Loucy (cell line): Measurements from ENCODE around the gene MAN1A2.

Source experiments
- H2AFZ ChIP-seq: fragments of 200-600 bp; sonication (generic); 2 replicates; pipeline ENCODE4 v1.6.0; 2016; ENCODE audit warnings: antibody characterized with exemption, mild to moderate bottlenecking, low read length, moderate library complexity
- H3F3A ChIP-seq: fragments of 200-600 bp; 2 replicates; pipeline ENCODE4 v1.6.0; 2016; ENCODE audit warnings: antibody characterized with exemption, low read depth, mild to moderate bottlenecking
- H3K27me3 ChIP-seq: fragments of 200-600 bp; sonication (generic); 2 replicates; pipeline ENCODE4 v1.6.1; 2014; ENCODE audit warnings: low read length, mild to moderate bottlenecking; ENCODE audit not compliant: insufficient read depth, poor library complexity, severe bottlenecking
- H3K36me3 ChIP-seq: fragments of 200-600 bp; sonication (generic); 2 replicates; pipeline ENCODE4 v1.6.1; 2016; ENCODE audit warnings: low read length; ENCODE audit not compliant: insufficient read depth
- H3K4me1 ChIP-seq: fragments of 200-600 bp; sonication (generic); 2 replicates; pipeline ENCODE4 v1.5.1; 2014; ENCODE audit warnings: low read length, mild to moderate bottlenecking; ENCODE audit not compliant: insufficient read depth, poor library complexity, severe bottlenecking
- H3K4me2 ChIP-seq: fragments of 200-600 bp; sonication (generic); 2 replicates; pipeline ENCODE4 v1.6.0; 2014; ENCODE audit warnings: antibody characterized with exemption, low read length, low read depth, mild to moderate bottlenecking; ENCODE audit not compliant: poor library complexity, severe bottlenecking
- H3K4me3 ChIP-seq: fragments of 200-600 bp; sonication (generic); 2 replicates; pipeline ENCODE4 v1.5.1; 2014; ENCODE audit warnings: low read length, mild to moderate bottlenecking, mixed read lengths; ENCODE audit not compliant: poor library complexity, severe bottlenecking
- H3K79me2 ChIP-seq: fragments of 200-600 bp; sonication (generic); 2 replicates; pipeline ENCODE4 v1.6.1; 2014; ENCODE audit warnings: low read length; ENCODE audit not compliant: insufficient read depth
- H3K9ac ChIP-seq: fragments of 200-600 bp; sonication (generic); 2 replicates; pipeline ENCODE4 v1.6.0; 2014; ENCODE audit warnings: mild to moderate bottlenecking, low read depth, low read length, moderate library complexity; ENCODE audit not compliant: poor library complexity, severe bottlenecking
- H3K9me2 ChIP-seq: fragments of 200-600 bp; sonication (generic); replicated peaks from 2 replicates; pipeline ENCODE4 v1.6.1; 2016; ENCODE audit warnings: low read depth, low read length, mixed read lengths
- H3K9me3 ChIP-seq: fragments of 200-600 bp; sonication (generic); 2 replicates; pipeline ENCODE4 v1.6.1; 2014; ENCODE audit warnings: mild to moderate bottlenecking, antibody characterized with exemption, low read length, low read depth; ENCODE audit not compliant: insufficient read depth
- H4K20me1 ChIP-seq: fragments of 200-600 bp; sonication (generic); 2 replicates; pipeline ENCODE4 v1.6.0; 2014; ENCODE audit warnings: antibody characterized with exemption, low read length, mild to moderate bottlenecking; ENCODE audit not compliant: insufficient read depth, poor library complexity, severe bottlenecking
- EZH2phosphoT487 ChIP-seq: fragments of 200-600 bp; IDR thresholded peaks from 2 replicates; pipeline ENCODE4 v1.6.1; 2018; ENCODE audit warnings: antibody characterized with exemption, mild to moderate bottlenecking, moderate library complexity, borderline replicate concordance
- TF ChIP-seq, protein P1 (sequence below): fragments of 200-600 bp; sonication (generic); conservative IDR thresholded peaks from 2 replicates; pipeline ENCODE4 v1.5.1; 2014; ENCODE audit warnings: mild to moderate bottlenecking, antibody characterized with exemption, low read length

MAN1A2 gene

DNA sequence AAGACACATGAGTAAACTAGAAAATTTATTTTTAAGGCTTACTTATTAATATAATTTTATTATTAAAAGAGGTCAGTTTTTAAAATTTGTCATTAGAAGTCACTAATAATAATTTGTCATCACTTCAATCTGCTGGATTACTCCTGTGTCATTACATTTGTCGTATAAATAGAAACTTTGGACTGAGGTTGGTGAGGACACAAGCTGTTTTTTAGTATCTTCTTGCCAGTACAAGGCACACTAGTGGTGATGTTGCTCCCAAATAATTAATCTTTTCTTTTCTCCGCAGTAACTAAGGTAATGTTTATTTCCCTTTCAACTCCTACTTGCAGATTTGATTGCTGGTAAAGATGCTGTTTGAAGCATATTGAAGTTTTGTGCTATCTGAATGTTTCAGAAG is 179.2 kb downstream of the MAN1A2 start:
- TF ChIP-seq, protein P1, sequence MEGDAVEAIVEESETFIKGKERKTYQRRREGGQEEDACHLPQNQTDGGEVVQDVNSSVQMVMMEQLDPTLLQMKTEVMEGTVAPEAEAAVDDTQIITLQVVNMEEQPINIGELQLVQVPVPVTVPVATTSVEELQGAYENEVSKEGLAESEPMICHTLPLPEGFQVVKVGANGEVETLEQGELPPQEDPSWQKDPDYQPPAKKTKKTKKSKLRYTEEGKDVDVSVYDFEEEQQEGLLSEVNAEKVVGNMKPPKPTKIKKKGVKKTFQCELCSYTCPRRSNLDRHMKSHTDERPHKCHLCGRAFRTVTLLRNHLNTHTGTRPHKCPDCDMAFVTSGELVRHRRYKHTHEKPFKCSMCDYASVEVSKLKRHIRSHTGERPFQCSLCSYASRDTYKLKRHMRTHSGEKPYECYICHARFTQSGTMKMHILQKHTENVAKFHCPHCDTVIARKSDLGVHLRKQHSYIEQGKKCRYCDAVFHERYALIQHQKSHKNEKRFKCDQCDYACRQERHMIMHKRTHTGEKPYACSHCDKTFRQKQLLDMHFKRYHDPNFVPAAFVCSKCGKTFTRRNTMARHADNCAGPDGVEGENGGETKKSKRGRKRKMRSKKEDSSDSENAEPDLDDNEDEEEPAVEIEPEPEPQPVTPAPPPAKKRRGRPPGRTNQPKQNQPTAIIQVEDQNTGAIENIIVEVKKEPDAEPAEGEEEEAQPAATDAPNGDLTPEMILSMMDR: no peak
- no peak for TF ChIP-seq EZH2phosphoT487
- no peaks in the 10 kb centered on the region for H3K27me3 ChIP-seq
- H3K4me2 ChIP-seq: no peak overlapping the region
- H3K9me2 ChIP-seq: no peaks in the 10 kb centered on the region
- H3K9ac ChIP-seq: no peak overlapping the region
- H3K9me3 ChIP-seq: no peaks in the 10 kb centered on the region
- no peaks in the 10 kb centered on the region for H4K20me1 ChIP-seq
- H3K36me3 ChIP-seq: no peaks in the 10 kb centered on the region
- H2AFZ ChIP-seq: no peak overlapping the region
- H3K79me2 ChIP-seq: no peaks in the 10 kb centered on the region
- no peaks in the 10 kb centered on the region for H3K4me1 ChIP-seq
- no peaks in the 10 kb centered on the region for H3F3A ChIP-seq
- no peak overlapping the region for H3K4me3 ChIP-seq

DNA sequence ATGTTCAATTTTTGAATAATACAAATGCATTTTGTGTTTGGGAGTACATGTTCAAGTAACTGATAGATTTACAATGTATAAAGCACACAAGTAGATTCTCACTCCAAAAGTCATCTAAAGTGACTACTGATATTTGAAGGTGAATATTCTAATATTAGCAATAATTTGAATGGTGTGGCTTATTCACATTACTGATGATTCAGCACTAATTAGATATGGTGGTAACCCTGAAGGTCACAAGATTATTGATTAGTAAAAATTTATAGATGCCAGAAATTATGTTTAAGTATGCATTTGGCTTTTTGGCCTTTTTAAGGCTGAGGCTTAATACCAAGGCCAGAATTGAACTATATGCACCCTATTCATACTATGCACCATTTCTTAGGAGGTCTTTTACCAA is 186.2 kb downstream of the MAN1A2 start:
- Histone ChIP-seq H3K4me1 (peaks cover 3% of the 10 kb centered on the region), H3K27me3 (no peaks in the 10 kb centered on the region), H3K4me2 (no peak overlapping the region), H3K36me3 (no peaks in the 10 kb centered on the region), H3K9me3 (no peaks in the 10 kb centered on the region), H2AFZ (no peak overlapping the region), H3K79me2 (no peaks in the 10 kb centered on the region), H3K4me3 (no peak overlapping the region), H4K20me1 (no peaks in the 10 kb centered on the region), H3K9me2 (no peaks in the 10 kb centered on the region), H3F3A (no peaks in the 10 kb centered on the region), H3K9ac (no peak overlapping the region)
- TF ChIP-seq EZH2phosphoT487: no peak
- TF ChIP-seq, protein P1: no peak

GRCh38 chr1:117555806-117556205 is 188.6 kb downstream of the MAN1A2 start:
- no peak overlapping the region for H3K4me3 ChIP-seq

More at GRCh38 chr1:117555806-117556205, 188.6 kb downstream of the MAN1A2 start:
- Histone ChIP-seq H2AFZ (no peak overlapping the region), H3K9me3 (no peaks in the 10 kb centered on the region), H4K20me1 (no peaks in the 10 kb centered on the region), H3K9ac (no peak overlapping the region), H3K36me3 (no peaks in the 10 kb centered on the region), H3F3A (no peaks in the 10 kb centered on the region), H3K27me3 (no peaks in the 10 kb centered on the region), H3K4me2 (no peak overlapping the region), H3K9me2 (no peaks in the 10 kb centered on the region), H3K79me2 (no peaks in the 10 kb centered on the region), H3K4me1 (peaks cover 3% of the 10 kb centered on the region)
- TF ChIP-seq EZH2phosphoT487: no peak
- TF ChIP-seq, protein P1: no peak
